Coronary artery (tissue), 2 donors: ENCODE results near the gene COL18A1.

ENCODE experiments used
- DNase-seq: peaks from one replicate; pipeline ENCODE4 v3.0.0-alpha.2; 2017; ENCODE audit warnings: low spot score
- H3K27ac ChIP-seq, 2 donors: fragments of 200-600 bp; sonication (generic); one replicate each; pipeline ENCODE4 v1.5.1; 2016 to 2019
- H3K4me3 ChIP-seq: fragments of 200-600 bp; sonication (generic); 2 replicates; pipeline ENCODE4 v1.5.1; 2016; ENCODE audit warnings: mild to moderate bottlenecking, moderate library complexity
- CTCF ChIP-seq: fragments of 200-600 bp; sonication (generic); IDR thresholded peaks from one replicate; pipeline ENCODE4 v1.5.1; 2019; ENCODE audit warnings: antibody characterized with exemption

COL18A1 gene

GRCh38 chr21:45431781-45432572 is 27.0 kb downstream of the COL18A1 start:
- Histone ChIP-seq H3K4me3 (peak overlapping the region; percentile 50), H3K27ac (peak overlapping the region; percentile 73 to 88)
- no peak for TF ChIP-seq CTCF
- no peak for DNase-seq

DNA sequence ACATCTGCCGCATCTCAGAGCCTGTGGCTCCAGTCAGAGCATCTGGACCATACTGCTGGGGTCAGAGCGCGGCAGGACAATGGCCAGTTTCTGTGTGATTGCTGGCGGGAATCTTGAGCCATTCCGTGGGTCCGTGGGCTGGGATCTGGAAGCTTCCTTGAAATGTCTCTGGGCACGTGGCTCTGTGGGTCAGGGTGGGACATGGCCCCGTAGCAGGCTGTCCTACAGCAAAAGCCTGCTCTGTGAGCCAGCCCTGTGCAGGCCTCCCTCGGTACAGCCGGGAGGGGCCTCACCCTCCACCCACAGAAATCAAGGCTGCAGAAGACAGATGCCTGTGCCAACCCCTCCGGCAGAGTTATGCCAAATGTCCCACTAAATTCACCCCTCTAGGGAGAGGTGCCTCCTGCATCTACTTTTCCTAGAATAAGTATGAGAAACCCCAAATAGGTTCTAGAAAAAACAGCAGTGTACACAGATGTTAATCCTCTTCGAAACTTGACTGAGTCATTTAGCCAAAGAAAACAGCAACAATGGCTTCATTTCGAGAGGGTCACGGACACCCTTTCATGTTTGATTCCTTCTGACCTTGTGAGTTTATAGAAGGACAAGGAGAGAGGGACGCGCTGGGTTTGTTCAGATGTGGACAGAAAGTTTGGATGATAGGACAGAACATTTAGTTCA is 27.8 kb downstream of the COL18A1 start:
- Histone ChIP-seq H3K4me3 (peak overlapping the region; percentile 50), H3K27ac (peak overlapping the region; percentile 73 to 88)
- DNase-seq: no peak
- TF ChIP-seq CTCF: no peak

DNA sequence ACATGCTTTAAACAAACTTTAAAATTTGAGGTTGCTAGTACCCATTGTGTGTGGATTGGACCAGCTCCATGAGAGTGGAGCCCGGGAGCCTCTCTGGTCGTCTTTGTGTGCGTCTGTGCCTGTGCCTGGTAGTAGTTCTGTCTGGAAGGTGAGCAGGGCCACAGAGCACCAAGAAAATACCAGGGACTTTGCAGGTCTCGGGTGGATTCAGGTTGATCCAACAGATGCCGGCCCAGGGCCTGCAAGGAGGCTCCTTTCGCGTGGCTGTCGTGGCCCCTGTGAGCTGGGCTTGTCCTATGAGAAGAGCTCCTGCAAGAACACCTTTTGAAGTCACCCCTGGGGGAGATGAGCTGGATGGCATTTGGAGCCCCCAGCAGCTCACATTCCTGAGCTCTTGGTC is 28.3 kb downstream of the COL18A1 start:
- no peak for TF ChIP-seq CTCF
- Histone ChIP-seq H3K27ac (peak overlapping the region; percentile 73 to 88), H3K4me3 (no peak overlapping the region)
- DNase-seq: no peak

DNA sequence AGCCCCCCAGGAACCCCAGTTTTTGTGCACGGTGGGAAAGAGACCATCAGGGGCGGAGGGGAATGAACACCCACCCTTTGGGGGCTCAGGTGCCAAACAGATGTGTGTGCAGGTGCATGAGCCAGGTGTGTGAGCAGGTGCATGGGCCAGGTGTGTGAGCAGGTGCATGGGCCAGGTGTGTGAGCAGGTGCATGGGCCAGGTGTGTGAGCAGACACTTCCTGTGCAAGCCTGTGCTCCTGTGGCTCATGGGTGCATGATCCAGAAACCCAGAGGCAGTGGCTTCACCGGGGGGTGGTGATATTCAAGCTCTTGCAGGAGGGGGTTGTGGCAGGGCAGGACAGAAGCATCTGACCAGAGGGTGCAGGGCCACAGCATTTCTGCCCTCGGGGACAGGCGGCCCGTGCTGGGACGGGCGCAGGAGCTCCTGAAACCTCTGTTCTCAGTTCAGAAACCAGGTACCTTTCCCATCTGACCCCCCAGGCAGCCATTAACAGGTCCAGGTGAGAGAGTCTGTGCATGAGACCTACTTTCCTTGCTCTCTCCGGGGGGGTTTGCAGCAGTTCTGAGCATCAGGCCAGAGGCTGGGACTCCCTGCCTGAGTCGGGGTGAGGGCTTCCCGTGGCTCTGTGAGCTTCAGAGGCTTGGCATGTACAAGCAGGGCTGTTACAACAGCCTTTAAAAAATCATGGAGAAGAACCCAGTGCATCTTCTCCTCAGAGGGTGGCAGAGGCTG is 29.1 kb downstream of the COL18A1 start:
- Histone ChIP-seq H3K27ac (peak overlapping the region; percentile 73 to 88), H3K4me3 (no peak overlapping the region)
- TF ChIP-seq CTCF: no peak
- no peak for DNase-seq

GRCh38 chr21:45434645-45435217 is 29.8 kb downstream of the COL18A1 start:
- no peak for TF ChIP-seq CTCF
- H3K27ac ChIP-seq: peak overlapping the region; percentile 59 to 88
- no peak for DNase-seq
- H3K4me3 ChIP-seq: no peak overlapping the region

DNA sequence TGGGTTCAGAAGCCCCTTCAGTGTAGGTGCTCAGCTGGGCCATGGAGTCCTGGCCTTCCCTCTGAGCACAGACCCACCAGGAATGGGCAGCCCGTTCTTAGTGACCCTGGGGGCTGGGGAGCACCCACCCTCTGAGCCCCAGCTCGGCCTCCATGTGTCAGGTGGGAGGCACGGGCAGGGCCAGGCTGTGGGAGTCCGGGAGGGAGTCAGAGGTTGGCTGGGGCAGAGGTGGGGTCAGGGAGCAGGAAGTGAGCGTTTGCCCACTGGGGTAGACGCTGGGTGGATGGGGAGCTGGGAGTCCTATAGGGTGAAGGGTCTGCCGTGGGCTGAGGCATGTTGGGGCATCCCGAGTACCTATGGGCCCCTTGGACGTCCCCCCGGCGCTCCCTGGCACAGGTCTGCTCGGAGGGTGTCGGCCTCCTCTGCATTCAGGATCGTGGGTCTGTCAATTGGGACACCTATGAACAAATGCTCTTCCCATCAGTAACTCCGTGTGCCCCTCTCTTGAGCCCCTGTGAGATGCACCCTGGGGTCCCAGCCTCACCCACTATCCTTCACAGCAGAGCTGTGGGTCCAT is 30.5 kb downstream of the COL18A1 start:
- DNase-seq: no peak
- Histone ChIP-seq H3K4me3 (no peak overlapping the region), H3K27ac (peak overlapping the region; percentile 59 to 88)
- TF ChIP-seq CTCF: no peak
